Measurements from ENCODE around the gene INIP.
"Not testable (repeated sequence)": the region's sequence is repeated elsewhere in the genome, so short reads cannot be mapped to it uniquely, and the experiment has no call there.

INIP gene

GRCh38 chr9:112725961-112726360 is 8.0 kb upstream of the INIP start:
- Histone ChIP-seq H3K4me1 (ENCODE audit: control insufficient read depth in 2 of 2, insufficient read depth in 1 of 2, low read depth in 1 of 2, low read length in 2 of 2) (no peaks in the 10 kb centered on the region), H2BK5ac (ENCODE audit: low read length) (no peak overlapping the region), H2BK15ac (ENCODE audit: low read length) (no peak overlapping the region), H3K18ac (ENCODE audit: low read length) (no peak overlapping the region), H3K4me3 (ENCODE audit: low read length in 2 of 2) (no peak overlapping the region), H3K4ac (ENCODE audit: low read length) (no peak overlapping the region), H4K8ac (ENCODE audit: low read depth, low read length) (no peak overlapping the region), H2BK12ac (ENCODE audit: low read length) (no peak overlapping the region), H2BK120ac (ENCODE audit: low read depth, low read length) (no peak overlapping the region), H3K9ac (ENCODE audit: low read depth, low read length, poor library complexity) (no peak overlapping the region), H3K4me2 (ENCODE audit: insufficient read depth, low read length, poor library complexity, severe bottlenecking) (no peak overlapping the region), H3K23ac (ENCODE audit: low read depth, low read length, poor library complexity) (peak overlapping the region; percentile 69), H3K14ac (ENCODE audit: low read length) (no peak overlapping the region), H3K27me3 (ENCODE audit: control insufficient read depth in 3 of 3, insufficient read depth in 3 of 3, low read depth in 1 of 3, low read length in 3 of 3) (no peaks in the 10 kb centered on the region), H4K91ac (ENCODE audit: low read depth, low read length, poor library complexity) (no peak overlapping the region), H3K36me3 (replicated peaks in 1 of 2; ENCODE audit: control insufficient read depth in 2 of 2, insufficient read depth in 2 of 2, low read length in 2 of 2) (no peaks in the 10 kb centered on the region), H2AFZ (ENCODE audit: low read length) (no peak overlapping the region), H3K27ac (replicated peaks; ENCODE audit: low read length) (no peak overlapping the region), H3K79me1 (ENCODE audit: low read depth, low read length) (no peaks in the 10 kb centered on the region), H2AK5ac (ENCODE audit: low read depth, low read length) (peak overlapping the region; percentile 85), H3K9me3 (replicated peaks in 1 of 2; ENCODE audit: control insufficient read depth in 2 of 2, insufficient read depth in 1 of 2, low read depth in 1 of 2, low read length in 2 of 2) (peaks cover 0 to 3% of the 10 kb centered on the region in 2 donors)
- no peak for DNase-seq (ENCODE audit: low spot score)
- WGBS, 2 donors (ENCODE audit: extremely low coverage in 2 of 2, insufficient read length in 2 of 2, insufficient replicate concordance in 1 of 2) = no CpG with 5 or more reads among the region's 3 CpGs

GRCh38 chr9:112722749-112723148 is 4.8 kb upstream of the INIP start:
- not testable (repeated sequence) for H3K23ac ChIP-seq (ENCODE audit: low read depth, low read length, poor library complexity); H3K79me1 ChIP-seq (ENCODE audit: low read depth, low read length); H3K27me3 ChIP-seq (ENCODE audit: control insufficient read depth in 3 of 3, insufficient read depth in 3 of 3, low read depth in 1 of 3, low read length in 3 of 3); H3K4me1 ChIP-seq (ENCODE audit: control insufficient read depth in 2 of 2, insufficient read depth in 1 of 2, low read depth in 1 of 2, low read length in 2 of 2); H3K9me3 ChIP-seq (replicated peaks in 1 of 2; ENCODE audit: control insufficient read depth in 2 of 2, insufficient read depth in 1 of 2, low read depth in 1 of 2, low read length in 2 of 2); H2AFZ ChIP-seq (ENCODE audit: low read length); H3K4me2 ChIP-seq (ENCODE audit: insufficient read depth, low read length, poor library complexity, severe bottlenecking); H2BK12ac ChIP-seq (ENCODE audit: low read length); H2BK5ac ChIP-seq (ENCODE audit: low read length); H3K18ac ChIP-seq (ENCODE audit: low read length); DNase-seq (ENCODE audit: low spot score); H3K4me3 ChIP-seq (ENCODE audit: low read length in 2 of 2); H4K8ac ChIP-seq (ENCODE audit: low read depth, low read length); H3K36me3 ChIP-seq (replicated peaks in 1 of 2; ENCODE audit: control insufficient read depth in 2 of 2, insufficient read depth in 2 of 2, low read length in 2 of 2); H2BK15ac ChIP-seq (ENCODE audit: low read length); H3K4ac ChIP-seq (ENCODE audit: low read length); H3K27ac ChIP-seq (replicated peaks; ENCODE audit: low read length); H2BK120ac ChIP-seq (ENCODE audit: low read depth, low read length); H3K14ac ChIP-seq (ENCODE audit: low read length); H4K91ac ChIP-seq (ENCODE audit: low read depth, low read length, poor library complexity); H3K9ac ChIP-seq (ENCODE audit: low read depth, low read length, poor library complexity); H2AK5ac ChIP-seq (ENCODE audit: low read depth, low read length)
- no CpG with 5 or more reads among the region's 3 CpGs for WGBS, 2 donors (ENCODE audit: extremely low coverage in 2 of 2, insufficient read length in 2 of 2, insufficient replicate concordance in 1 of 2)

- H3K9me3 ChIP-seq (replicated peaks in 1 of 2; ENCODE audit: control insufficient read depth in 2 of 2, insufficient read depth in 1 of 2, low read depth in 1 of 2, low read length in 2 of 2) = no peaks in the 10 kb centered on the region
- H3K18ac ChIP-seq (ENCODE audit: low read length) = no peak overlapping the region
- H2BK12ac ChIP-seq (ENCODE audit: low read length) = no peak overlapping the region
- no CpG with 5 or more reads among the region's 4 CpGs for WGBS, 2 donors (ENCODE audit: extremely low coverage in 2 of 2, insufficient read length in 2 of 2, insufficient replicate concordance in 1 of 2)
- H3K4me2 ChIP-seq (ENCODE audit: insufficient read depth, low read length, poor library complexity, severe bottlenecking) = no peak overlapping the region
- no peak overlapping the region for H2BK15ac ChIP-seq (ENCODE audit: low read length)
- H3K27me3 ChIP-seq (ENCODE audit: control insufficient read depth in 3 of 3, insufficient read depth in 3 of 3, low read depth in 1 of 3, low read length in 3 of 3) = no peaks in the 10 kb centered on the region
- no peak for DNase-seq (ENCODE audit: low spot score)
- H4K91ac ChIP-seq (ENCODE audit: low read depth, low read length, poor library complexity) = no peak overlapping the region
- no peaks in the 10 kb centered on the region for H3K79me1 ChIP-seq (ENCODE audit: low read depth, low read length)
- H4K8ac ChIP-seq (ENCODE audit: low read depth, low read length) = no peak overlapping the region
- H2AFZ ChIP-seq (ENCODE audit: low read length) = no peak overlapping the region
- no peak overlapping the region for H3K27ac ChIP-seq (replicated peaks; ENCODE audit: low read length)
- H3K36me3 ChIP-seq (replicated peaks in 1 of 2; ENCODE audit: control insufficient read depth in 2 of 2, insufficient read depth in 2 of 2, low read length in 2 of 2) = peaks cover 0 to under 1% of the 10 kb centered on the region in 2 donors
- no peak overlapping the region for H3K4ac ChIP-seq (ENCODE audit: low read length)
- H2BK5ac ChIP-seq (ENCODE audit: low read length) = no peak overlapping the region
- H3K9ac ChIP-seq (ENCODE audit: low read depth, low read length, poor library complexity) = no peak overlapping the region
- H3K23ac ChIP-seq (ENCODE audit: low read depth, low read length, poor library complexity) = no peak overlapping the region
- H2AK5ac ChIP-seq (ENCODE audit: low read depth, low read length) = no peak overlapping the region
- no peak overlapping the region for H3K4me3 ChIP-seq (ENCODE audit: low read length in 2 of 2)
- H3K14ac ChIP-seq (ENCODE audit: low read length) = no peak overlapping the region
- no peaks in the 10 kb centered on the region for H3K4me1 ChIP-seq (ENCODE audit: control insufficient read depth in 2 of 2, insufficient read depth in 1 of 2, low read depth in 1 of 2, low read length in 2 of 2)
- H2BK120ac ChIP-seq (ENCODE audit: low read depth, low read length) = no peak overlapping the region
These were observed 2.3 kb upstream of the INIP start for GRCh38 chr9:112720113-112720780.

GRCh38 chr9:112719696-112720095 is 1.8 kb upstream of the INIP start:
- Histone ChIP-seq H3K79me1 (ENCODE audit: low read depth, low read length) (peaks cover under 1% of the 10 kb centered on the region), H4K8ac (ENCODE audit: low read depth, low read length) (no peak overlapping the region), H3K4ac (ENCODE audit: low read length) (no peak overlapping the region), H3K27ac (replicated peaks; ENCODE audit: low read length) (no peak overlapping the region), H3K4me2 (ENCODE audit: insufficient read depth, low read length, poor library complexity, severe bottlenecking) (no peak overlapping the region), H2BK15ac (ENCODE audit: low read length) (no peak overlapping the region), H3K27me3 (ENCODE audit: control insufficient read depth in 3 of 3, insufficient read depth in 3 of 3, low read depth in 1 of 3, low read length in 3 of 3) (no peaks in the 10 kb centered on the region), H3K9ac (ENCODE audit: low read depth, low read length, poor library complexity) (no peak overlapping the region), H3K14ac (ENCODE audit: low read length) (no peak overlapping the region), H3K4me3 (ENCODE audit: low read length in 2 of 2) (no peak overlapping the region), H2BK12ac (ENCODE audit: low read length) (no peak overlapping the region), H3K9me3 (replicated peaks in 1 of 2; ENCODE audit: control insufficient read depth in 2 of 2, insufficient read depth in 1 of 2, low read depth in 1 of 2, low read length in 2 of 2) (no peaks in the 10 kb centered on the region), H2AK5ac (ENCODE audit: low read depth, low read length) (no peak overlapping the region), H3K18ac (ENCODE audit: low read length) (no peak overlapping the region), H2BK120ac (ENCODE audit: low read depth, low read length) (no peak overlapping the region), H2AFZ (ENCODE audit: low read length) (no peak overlapping the region), H2BK5ac (ENCODE audit: low read length) (no peak overlapping the region), H4K91ac (ENCODE audit: low read depth, low read length, poor library complexity) (no peak overlapping the region), H3K36me3 (replicated peaks in 1 of 2; ENCODE audit: control insufficient read depth in 2 of 2, insufficient read depth in 2 of 2, low read length in 2 of 2) (peaks cover under 1 to 6% of the 10 kb centered on the region in 2 donors), H3K23ac (ENCODE audit: low read depth, low read length, poor library complexity) (no peak overlapping the region), H3K4me1 (ENCODE audit: control insufficient read depth in 2 of 2, insufficient read depth in 1 of 2, low read depth in 1 of 2, low read length in 2 of 2) (no peaks in the 10 kb centered on the region)
- WGBS, 2 donors (ENCODE audit: extremely low coverage in 2 of 2, insufficient read length in 2 of 2, insufficient replicate concordance in 1 of 2) = no CpG with 5 or more reads among the region's 2 CpGs
- DNase-seq (ENCODE audit: low spot score) = no peak
